Panc1 (cell line): ENCODE data around the gene PGC.
"Not testable (repeated sequence)": the region's sequence is repeated elsewhere in the genome, so short reads cannot be mapped to it uniquely, and the experiment has no call there.

ENCODE experiments used
- POLR2AphosphoS5 ChIP-seq: IDR thresholded peaks from 2 replicates; pipeline ENCODE4 v1.6.1; 2012; ENCODE audit warnings: mild to moderate bottlenecking, low read depth, low read length, moderate library complexity
- SIN3A ChIP-seq: IDR thresholded peaks from 2 replicates; pipeline ENCODE4 v1.6.1; 2012; ENCODE audit warnings: low read depth, mild to moderate bottlenecking, low read length, moderate library complexity, borderline replicate concordance; ENCODE audit not compliant: insufficient read depth
- TCF7L2 ChIP-seq: IDR thresholded peaks from 2 replicates; pipeline ENCODE4 v1.6.1; 2011; ENCODE audit warnings: mild to moderate bottlenecking, low read depth, low read length, inconsistent platforms
- TF ChIP-seq, protein P1 (sequence below), 2 experiments: IDR thresholded peaks; 2 replicates each; pipeline ENCODE4 v1.6.1; 2011 to 2012; ENCODE audit warnings: low read depth in 2 of 2, control low read depth in 1 of 2, low read length in 1 of 2, mild to moderate bottlenecking in 1 of 2, moderate library complexity in 1 of 2; ENCODE audit not compliant: insufficient read depth in 1 of 2
- TF ChIP-seq, protein P2 (sequence below): fragments of 450-650 bp; IDR thresholded peaks from 2 replicates; pipeline ENCODE4 v1.5.1; 2017; ENCODE audit warnings: mild to moderate bottlenecking

DNA sequence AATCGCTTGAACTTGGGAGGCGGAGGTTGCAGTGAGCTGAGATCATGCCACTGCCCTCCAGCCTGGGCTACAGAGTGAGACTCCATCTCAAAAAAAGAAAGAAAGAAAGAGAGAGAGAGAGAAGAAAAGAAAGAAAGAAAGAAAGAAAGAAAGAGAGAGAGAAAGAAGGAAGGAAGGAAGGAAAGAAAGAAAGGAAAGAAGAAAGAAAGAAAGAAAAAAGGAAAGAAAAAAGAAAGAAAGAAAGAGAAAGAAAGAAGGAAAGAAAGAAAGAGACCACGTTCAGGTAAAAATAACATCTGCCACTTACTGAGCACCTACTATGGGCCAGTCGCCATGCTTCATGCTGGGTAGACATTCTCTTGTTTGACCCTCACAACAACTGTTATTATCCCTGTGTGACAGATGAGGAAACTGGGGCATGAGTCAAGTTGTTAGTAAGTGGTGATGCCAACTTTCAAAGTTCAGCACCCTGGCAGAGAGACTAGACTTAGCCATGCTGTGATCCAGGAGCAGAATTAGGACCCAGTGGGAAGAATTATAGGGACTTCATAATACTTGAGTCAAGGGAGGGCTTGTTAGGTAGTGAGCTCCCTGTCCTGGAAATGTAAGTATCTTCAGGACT, 19.0 kb upstream of the PGC start:
- TF ChIP-seq, protein P1, sequence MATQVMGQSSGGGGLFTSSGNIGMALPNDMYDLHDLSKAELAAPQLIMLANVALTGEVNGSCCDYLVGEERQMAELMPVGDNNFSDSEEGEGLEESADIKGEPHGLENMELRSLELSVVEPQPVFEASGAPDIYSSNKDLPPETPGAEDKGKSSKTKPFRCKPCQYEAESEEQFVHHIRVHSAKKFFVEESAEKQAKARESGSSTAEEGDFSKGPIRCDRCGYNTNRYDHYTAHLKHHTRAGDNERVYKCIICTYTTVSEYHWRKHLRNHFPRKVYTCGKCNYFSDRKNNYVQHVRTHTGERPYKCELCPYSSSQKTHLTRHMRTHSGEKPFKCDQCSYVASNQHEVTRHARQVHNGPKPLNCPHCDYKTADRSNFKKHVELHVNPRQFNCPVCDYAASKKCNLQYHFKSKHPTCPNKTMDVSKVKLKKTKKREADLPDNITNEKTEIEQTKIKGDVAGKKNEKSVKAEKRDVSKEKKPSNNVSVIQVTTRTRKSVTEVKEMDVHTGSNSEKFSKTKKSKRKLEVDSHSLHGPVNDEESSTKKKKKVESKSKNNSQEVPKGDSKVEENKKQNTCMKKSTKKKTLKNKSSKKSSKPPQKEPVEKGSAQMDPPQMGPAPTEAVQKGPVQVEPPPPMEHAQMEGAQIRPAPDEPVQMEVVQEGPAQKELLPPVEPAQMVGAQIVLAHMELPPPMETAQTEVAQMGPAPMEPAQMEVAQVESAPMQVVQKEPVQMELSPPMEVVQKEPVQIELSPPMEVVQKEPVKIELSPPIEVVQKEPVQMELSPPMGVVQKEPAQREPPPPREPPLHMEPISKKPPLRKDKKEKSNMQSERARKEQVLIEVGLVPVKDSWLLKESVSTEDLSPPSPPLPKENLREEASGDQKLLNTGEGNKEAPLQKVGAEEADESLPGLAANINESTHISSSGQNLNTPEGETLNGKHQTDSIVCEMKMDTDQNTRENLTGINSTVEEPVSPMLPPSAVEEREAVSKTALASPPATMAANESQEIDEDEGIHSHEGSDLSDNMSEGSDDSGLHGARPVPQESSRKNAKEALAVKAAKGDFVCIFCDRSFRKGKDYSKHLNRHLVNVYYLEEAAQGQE (IDR thresholded peaks at IDR 0.05; ENCODE audit: insufficient read depth in 1 of 2, low read depth in 2 of 2, low read length in 1 of 2), result not testable (repeated sequence)
- TF ChIP-seq, protein P2, sequence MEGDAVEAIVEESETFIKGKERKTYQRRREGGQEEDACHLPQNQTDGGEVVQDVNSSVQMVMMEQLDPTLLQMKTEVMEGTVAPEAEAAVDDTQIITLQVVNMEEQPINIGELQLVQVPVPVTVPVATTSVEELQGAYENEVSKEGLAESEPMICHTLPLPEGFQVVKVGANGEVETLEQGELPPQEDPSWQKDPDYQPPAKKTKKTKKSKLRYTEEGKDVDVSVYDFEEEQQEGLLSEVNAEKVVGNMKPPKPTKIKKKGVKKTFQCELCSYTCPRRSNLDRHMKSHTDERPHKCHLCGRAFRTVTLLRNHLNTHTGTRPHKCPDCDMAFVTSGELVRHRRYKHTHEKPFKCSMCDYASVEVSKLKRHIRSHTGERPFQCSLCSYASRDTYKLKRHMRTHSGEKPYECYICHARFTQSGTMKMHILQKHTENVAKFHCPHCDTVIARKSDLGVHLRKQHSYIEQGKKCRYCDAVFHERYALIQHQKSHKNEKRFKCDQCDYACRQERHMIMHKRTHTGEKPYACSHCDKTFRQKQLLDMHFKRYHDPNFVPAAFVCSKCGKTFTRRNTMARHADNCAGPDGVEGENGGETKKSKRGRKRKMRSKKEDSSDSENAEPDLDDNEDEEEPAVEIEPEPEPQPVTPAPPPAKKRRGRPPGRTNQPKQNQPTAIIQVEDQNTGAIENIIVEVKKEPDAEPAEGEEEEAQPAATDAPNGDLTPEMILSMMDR, result not testable (repeated sequence)
- not testable (repeated sequence) for TF ChIP-seq SIN3A, POLR2AphosphoS5, TCF7L2
